Right atrium auricular region (tissue), 2 donors: Measurements from ENCODE around the gene AMBRA1. TPM values are rescaled to one million over a fixed set of nuclear protein-coding genes. Genes with fewer than 3 reads are reported as not detected.

Source experiments
- DNase-seq: peaks from one replicate; pipeline ENCODE4 v3.0.0-alpha.2; 2019; ENCODE audit warnings: low spot score
- H3K27ac ChIP-seq, 2 donors: fragments of 200-600 bp; sonication (generic); 1 replicate in 1 of 2; 2 replicates in 1 of 2; pipeline ENCODE4 v1.5.1; 2016 to 2019
- H3K27me3 ChIP-seq, 2 donors: fragments of 200-600 bp; sonication (generic); one replicate each; pipeline versions ENCODE4 v1.5.1 to v1.6.0; 2017 to 2019
- H3K36me3 ChIP-seq: fragments of 200-600 bp; sonication (generic); one replicate; pipeline ENCODE4 v1.5.1; 2016
- H3K4me1 ChIP-seq, 2 donors: fragments of 200-600 bp; sonication (generic); one replicate each; pipeline versions ENCODE4 v1.5.1 to v1.6.0; 2017 to 2019
- H3K4me3 ChIP-seq, 2 donors: fragments of 200-600 bp; sonication (generic); 1 replicate in 1 of 2; 2 replicates in 1 of 2; pipeline ENCODE4 v1.5.1; 2017 to 2019; ENCODE audit warnings: mild to moderate bottlenecking in 1 of 2, moderate library complexity in 1 of 2
- H3K9me3 ChIP-seq, 2 donors: fragments of 200-600 bp; sonication (generic); one replicate each; pipeline ENCODE4 v1.5.1; 2019
- CTCF ChIP-seq, 2 donors: fragments of 200-600 bp; sonication (generic); IDR thresholded peaks; one replicate each; pipeline ENCODE4 v1.5.1; 2019; ENCODE audit warnings: antibody characterized with exemption in 2 of 2
- total RNA-seq, 2 donors: library from RNA; depleted of rRNA; stranded (reverse); fragments of >200 nt; gene quantifications; one replicate each; pipeline ENCODE4 v1.1.0, GENCODE V29; 2016

AMBRA1 gene
- total RNA-seq, 2 donors from 2014 or later: 16.8 to 22.0 TPM

- H3K27me3 ChIP-seq: no peaks in the 10 kb centered on the region
- no peak for TF ChIP-seq CTCF (IDR thresholded peaks at IDR 0.05)
- DNase-seq: no peak
- H3K36me3 ChIP-seq: no peaks in the 10 kb centered on the region
- H3K4me1 ChIP-seq: peaks cover 0 to 27% of the 10 kb centered on the region in 2 donors
- no peak overlapping the region for H3K4me3 ChIP-seq
- no peaks in the 10 kb centered on the region for H3K9me3 ChIP-seq
- H3K27ac ChIP-seq: peak overlapping the region; percentile 5 to 50
Measured at GRCh38 chr11:46611526-46612304, 17.9 kb upstream of the AMBRA1 start.

- Histone ChIP-seq H3K9me3 (no peaks in the 10 kb centered on the region), H3K27ac (no peak overlapping the region), H3K4me1 (peaks cover 0 to 13% of the 10 kb centered on the region in 2 donors), H3K36me3 (no peaks in the 10 kb centered on the region), H3K27me3 (no peaks in the 10 kb centered on the region), H3K4me3 (no peak overlapping the region)
- TF ChIP-seq CTCF (IDR thresholded peaks at IDR 0.05): no peak
- DNase-seq: no peak
Measured at GRCh38 chr11:46609386-46609785, 15.6 kb upstream of the AMBRA1 start.

GRCh38 chr11:46607516-46607915 is 13.7 kb upstream of the AMBRA1 start:
- no peaks in the 10 kb centered on the region for H3K9me3 ChIP-seq
- no peak overlapping the region for H3K27ac ChIP-seq
- DNase-seq: no peak
- no peaks in the 10 kb centered on the region for H3K36me3 ChIP-seq
- H3K27me3 ChIP-seq: no peaks in the 10 kb centered on the region
- H3K4me1 ChIP-seq: peaks cover 0 to 13% of the 10 kb centered on the region in 2 donors
- TF ChIP-seq CTCF (IDR thresholded peaks at IDR 0.05): no peak
- no peak overlapping the region for H3K4me3 ChIP-seq

GRCh38 chr11:46604796-46605195 is 11.0 kb upstream of the AMBRA1 start:
- Histone ChIP-seq H3K4me3 (no peak overlapping the region), H3K36me3 (no peaks in the 10 kb centered on the region), H3K4me1 (peaks cover 0 to 21% of the 10 kb centered on the region in 2 donors), H3K27me3 (no peaks in the 10 kb centered on the region), H3K9me3 (no peaks in the 10 kb centered on the region), H3K27ac (no peak overlapping the region)
- TF ChIP-seq CTCF (IDR thresholded peaks at IDR 0.05): no peak
- no peak for DNase-seq

- TF ChIP-seq CTCF (IDR thresholded peaks at IDR 0.05): no peak
- Histone ChIP-seq H3K4me3 (no peak overlapping the region), H3K9me3 (no peaks in the 10 kb centered on the region), H3K27me3 (no peaks in the 10 kb centered on the region), H3K27ac (no peak overlapping the region), H3K36me3 (no peaks in the 10 kb centered on the region), H3K4me1 (peaks cover 0 to 24% of the 10 kb centered on the region in 2 donors)
- no peak for DNase-seq
Measured at GRCh38 chr11:46603704-46604308, 10.0 kb upstream of the AMBRA1 start.
